K562 (cell line): ENCODE results near the gene AGRP. TPM values are rescaled to one million over a fixed set of nuclear protein-coding genes. Genes with fewer than 3 reads are reported as not detected.

Experiments used
- ASH1L ChIP-seq: fragments of 450-650 bp; IDR thresholded peaks from 2 replicates; pipeline ENCODE4 v1.6.1; 2018; ENCODE audit warnings: borderline replicate concordance, mild to moderate bottlenecking, low read depth; ENCODE audit not compliant: partially characterized antibody
- ATF7 ChIP-seq: fragments of 450-650 bp; IDR thresholded peaks from 2 replicates; pipeline ENCODE4 v1.7.1; 2014; ENCODE audit warnings: mild to moderate bottlenecking, moderate library complexity
- BRF1 ChIP-seq: IDR thresholded peaks from 3 replicates; pipeline ENCODE4 v1.6.1; 2011; ENCODE audit warnings: borderline replicate concordance, mild to moderate bottlenecking; ENCODE audit not compliant: insufficient read length; ENCODE audit errors: extremely low read depth
- CREBBP ChIP-seq: IDR thresholded peaks from one replicate; pipeline ENCODE4 v1.6.1; 2012; ENCODE audit warnings: low read depth, mild to moderate bottlenecking, control low read depth, inconsistent platforms, low read length
- ETV5 ChIP-seq: sonication (generic); formaldehyde crosslinking; IDR thresholded peaks from 2 replicates; pipeline ENCODE4 v1.4.0; 2020; ENCODE audit warnings: low read depth, mild to moderate bottlenecking, missing genetic modification reagents
- NCOA2 ChIP-seq, 2 experiments: fragments of 450-650 bp; IDR thresholded peaks; 2 replicates each; pipeline ENCODE4 v1.6.1; 2018; ENCODE audit warnings: mild to moderate bottlenecking in 2 of 2, moderate library complexity in 1 of 2; ENCODE audit not compliant: partially characterized antibody in 2 of 2
- POLR3G ChIP-seq: IDR thresholded peaks from 2 replicates; pipeline ENCODE4 v1.6.1; 2011; ENCODE audit not compliant: insufficient read length, insufficient replicate concordance; ENCODE audit errors: extremely low read depth
- ZC3H4 ChIP-seq: sonication (generic); formaldehyde crosslinking; IDR thresholded peaks from 2 replicates; pipeline ENCODE4 v1.9.0; 2021; ENCODE audit warnings: missing genetic modification reagents, borderline replicate concordance
- ZNF239 ChIP-seq: fragments of 250-450 bp; sonication (Bioruptor Pico); IDR thresholded peaks from 2 replicates; pipeline ENCODE4 v1.4.0; 2020; ENCODE audit warnings: mild to moderate bottlenecking
- ZNF311 ChIP-seq: fragments of 250-450 bp; sonication (Bioruptor Pico); IDR thresholded peaks from 2 replicates; pipeline ENCODE4 v1.4.0; 2020; ENCODE audit warnings: mild to moderate bottlenecking, moderate library complexity
- polyA plus RNA-seq, 8 experiments: library from polyadenylated mRNA; depleted of rRNA in 4 of 8; stranded (reverse) in 5 of 8; unstranded in 3 of 8; fragments of >200 nt; fragmentation: Nextera tagmentation in 2 of 8; fragmentation: Illumina TruSeq in 1 of 8; extraction: Ambion mirVana in 2 of 8; extraction: Trizol in 1 of 8; gene quantifications; 2 replicates each; pipeline versions ENCODE4 v1.2.1 to v1.2.3, GENCODE V29; 2011 to 2014; ENCODE audit warnings: inconsistent platforms in 1 of 8, missing spikeins in 1 of 8
- total RNA-seq, 7 experiments: library from RNA; depleted of rRNA in 6 of 7; stranded (reverse); fragments of >200 nt in 6 of 7; fragmentation: Illumina TruSeq in 2 of 7; extraction: Trizol in 2 of 7; gene quantifications; 2 replicates each; pipeline versions ENCODE4 v1.2.1 to v1.2.3, GENCODE V29; 2011 to 2021; ENCODE audit warnings: low replicate concordance in 1 of 7
- TF ChIP-seq, protein P1 (sequence below): fragments of 250-450 bp; sonication (Bioruptor Pico); IDR thresholded peaks from 2 replicates; pipeline ENCODE4 v1.4.0; 2020; ENCODE audit warnings: mild to moderate bottlenecking, moderate library complexity, borderline replicate concordance
- TF ChIP-seq, protein P2 (sequence below): fragments of 450-650 bp; IDR thresholded peaks from one replicate; pipeline ENCODE4 v1.6.1; 2018; ENCODE audit warnings: mild to moderate bottlenecking, moderate library complexity; ENCODE audit not compliant: partially characterized antibody
- TF ChIP-seq, protein P3 (sequence below): IDR thresholded peaks from 2 replicates; pipeline ENCODE4 v1.6.1; 2011; ENCODE audit warnings: borderline replicate concordance, low read depth, mild to moderate bottlenecking, moderate library complexity, low read length; ENCODE audit not compliant: insufficient read depth, poor library complexity, severe bottlenecking
- TF ChIP-seq, protein P4 (sequence below): fragments of 450-650 bp; IDR thresholded peaks from 2 replicates; pipeline ENCODE4 v1.6.1; 2017; ENCODE audit warnings: mild to moderate bottlenecking, moderate library complexity
- TF ChIP-seq, protein P5 (sequence below): fragments of 250-450 bp; sonication (Bioruptor Pico); IDR thresholded peaks from 2 replicates; pipeline ENCODE4 v1.8.0; 2022; ENCODE audit warnings: moderate library complexity, mild to moderate bottlenecking, inconsistent platforms
- TF ChIP-seq, protein P6 (sequence below), 2 experiments: fragments of 450-650 bp in 1 of 2; sonication (generic) in 1 of 2; formaldehyde crosslinking in 1 of 2; IDR thresholded peaks in 1 of 2; conservative IDR thresholded peaks in 1 of 2; 2 replicates each; pipeline versions ENCODE4 v1.6.1 to v1.8.1; 2016 to 2023; ENCODE audit warnings: mild to moderate bottlenecking in 2 of 2, moderate library complexity in 2 of 2, inconsistent platforms in 1 of 2, missing genetic modification reagents in 1 of 2

The AGRP gene
- total and polyA plus RNA-seq, 9 of the 15 experiments (the other 6 are each of a cell fraction or from before 2014, with no cell fraction given), result not detected

DNA sequence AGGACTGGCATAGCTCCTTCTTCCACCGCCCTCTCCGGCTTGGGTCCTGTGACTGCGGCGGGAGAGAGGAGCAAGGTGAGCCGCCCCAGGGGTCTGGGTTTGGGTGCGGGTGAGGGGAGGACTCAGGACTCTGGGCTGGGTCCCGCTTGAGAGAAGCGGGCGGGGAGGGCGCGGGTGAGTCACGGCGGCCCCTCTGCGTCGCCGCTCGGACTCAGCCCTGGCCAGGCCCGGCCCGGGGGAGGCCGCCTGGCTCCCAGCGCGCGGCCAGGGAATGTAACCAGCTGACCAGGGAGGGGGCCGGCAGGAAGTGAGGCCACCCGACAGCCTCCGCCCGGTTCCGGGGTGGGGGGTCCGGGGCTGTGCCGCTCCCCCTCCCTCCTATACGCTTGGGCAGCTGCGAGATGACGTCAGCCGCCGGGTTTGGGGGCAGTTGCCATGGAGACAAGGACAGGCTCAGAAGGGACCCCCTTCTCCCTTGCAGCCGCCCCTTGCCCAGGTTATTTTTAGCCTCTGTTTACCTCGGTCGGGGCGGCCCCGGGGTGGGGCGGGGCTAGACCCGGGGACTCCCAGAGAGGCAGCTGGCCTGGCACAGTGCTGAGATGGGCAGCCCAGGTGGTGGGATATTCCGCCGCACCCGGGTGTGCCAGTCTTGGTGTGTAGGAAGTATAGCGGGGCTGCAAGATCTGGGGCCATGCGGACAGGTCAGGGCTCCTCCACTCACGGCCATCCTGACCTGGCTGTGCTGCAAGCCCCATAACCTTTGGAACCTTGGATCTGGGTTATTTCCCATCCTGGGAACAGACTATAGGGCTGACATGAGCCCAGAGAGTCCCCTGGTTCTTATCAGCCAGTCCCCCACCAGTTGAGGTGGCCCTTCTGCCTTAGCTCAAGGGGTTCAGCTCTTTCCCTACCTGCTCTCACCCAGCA is 46.9 kb upstream of the AGRP start (continued):
- TF ChIP-seq, protein P1, sequence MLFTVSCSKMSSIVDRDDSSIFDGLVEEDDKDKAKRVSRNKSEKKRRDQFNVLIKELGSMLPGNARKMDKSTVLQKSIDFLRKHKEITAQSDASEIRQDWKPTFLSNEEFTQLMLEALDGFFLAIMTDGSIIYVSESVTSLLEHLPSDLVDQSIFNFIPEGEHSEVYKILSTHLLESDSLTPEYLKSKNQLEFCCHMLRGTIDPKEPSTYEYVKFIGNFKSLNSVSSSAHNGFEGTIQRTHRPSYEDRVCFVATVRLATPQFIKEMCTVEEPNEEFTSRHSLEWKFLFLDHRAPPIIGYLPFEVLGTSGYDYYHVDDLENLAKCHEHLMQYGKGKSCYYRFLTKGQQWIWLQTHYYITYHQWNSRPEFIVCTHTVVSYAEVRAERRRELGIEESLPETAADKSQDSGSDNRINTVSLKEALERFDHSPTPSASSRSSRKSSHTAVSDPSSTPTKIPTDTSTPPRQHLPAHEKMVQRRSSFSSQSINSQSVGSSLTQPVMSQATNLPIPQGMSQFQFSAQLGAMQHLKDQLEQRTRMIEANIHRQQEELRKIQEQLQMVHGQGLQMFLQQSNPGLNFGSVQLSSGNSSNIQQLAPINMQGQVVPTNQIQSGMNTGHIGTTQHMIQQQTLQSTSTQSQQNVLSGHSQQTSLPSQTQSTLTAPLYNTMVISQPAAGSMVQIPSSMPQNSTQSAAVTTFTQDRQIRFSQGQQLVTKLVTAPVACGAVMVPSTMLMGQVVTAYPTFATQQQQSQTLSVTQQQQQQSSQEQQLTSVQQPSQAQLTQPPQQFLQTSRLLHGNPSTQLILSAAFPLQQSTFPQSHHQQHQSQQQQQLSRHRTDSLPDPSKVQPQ (CRISPR knock-in tag), result no peak
- TF ChIP-seq, protein P2, sequence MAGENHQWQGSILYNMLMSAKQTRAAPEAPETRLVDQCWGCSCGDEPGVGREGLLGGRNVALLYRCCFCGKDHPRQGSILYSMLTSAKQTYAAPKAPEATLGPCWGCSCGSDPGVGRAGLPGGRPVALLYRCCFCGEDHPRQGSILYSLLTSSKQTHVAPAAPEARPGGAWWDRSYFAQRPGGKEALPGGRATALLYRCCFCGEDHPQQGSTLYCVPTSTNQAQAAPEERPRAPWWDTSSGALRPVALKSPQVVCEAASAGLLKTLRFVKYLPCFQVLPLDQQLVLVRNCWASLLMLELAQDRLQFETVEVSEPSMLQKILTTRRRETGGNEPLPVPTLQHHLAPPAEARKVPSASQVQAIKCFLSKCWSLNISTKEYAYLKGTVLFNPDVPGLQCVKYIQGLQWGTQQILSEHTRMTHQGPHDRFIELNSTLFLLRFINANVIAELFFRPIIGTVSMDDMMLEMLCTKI, result no peak
- TF ChIP-seq ZNF311, result no peak
- TF ChIP-seq, protein P3, sequence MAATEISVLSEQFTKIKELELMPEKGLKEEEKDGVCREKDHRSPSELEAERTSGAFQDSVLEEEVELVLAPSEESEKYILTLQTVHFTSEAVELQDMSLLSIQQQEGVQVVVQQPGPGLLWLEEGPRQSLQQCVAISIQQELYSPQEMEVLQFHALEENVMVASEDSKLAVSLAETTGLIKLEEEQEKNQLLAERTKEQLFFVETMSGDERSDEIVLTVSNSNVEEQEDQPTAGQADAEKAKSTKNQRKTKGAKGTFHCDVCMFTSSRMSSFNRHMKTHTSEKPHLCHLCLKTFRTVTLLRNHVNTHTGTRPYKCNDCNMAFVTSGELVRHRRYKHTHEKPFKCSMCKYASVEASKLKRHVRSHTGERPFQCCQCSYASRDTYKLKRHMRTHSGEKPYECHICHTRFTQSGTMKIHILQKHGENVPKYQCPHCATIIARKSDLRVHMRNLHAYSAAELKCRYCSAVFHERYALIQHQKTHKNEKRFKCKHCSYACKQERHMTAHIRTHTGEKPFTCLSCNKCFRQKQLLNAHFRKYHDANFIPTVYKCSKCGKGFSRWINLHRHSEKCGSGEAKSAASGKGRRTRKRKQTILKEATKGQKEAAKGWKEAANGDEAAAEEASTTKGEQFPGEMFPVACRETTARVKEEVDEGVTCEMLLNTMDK, result no peak
- TF ChIP-seq, protein P4, sequence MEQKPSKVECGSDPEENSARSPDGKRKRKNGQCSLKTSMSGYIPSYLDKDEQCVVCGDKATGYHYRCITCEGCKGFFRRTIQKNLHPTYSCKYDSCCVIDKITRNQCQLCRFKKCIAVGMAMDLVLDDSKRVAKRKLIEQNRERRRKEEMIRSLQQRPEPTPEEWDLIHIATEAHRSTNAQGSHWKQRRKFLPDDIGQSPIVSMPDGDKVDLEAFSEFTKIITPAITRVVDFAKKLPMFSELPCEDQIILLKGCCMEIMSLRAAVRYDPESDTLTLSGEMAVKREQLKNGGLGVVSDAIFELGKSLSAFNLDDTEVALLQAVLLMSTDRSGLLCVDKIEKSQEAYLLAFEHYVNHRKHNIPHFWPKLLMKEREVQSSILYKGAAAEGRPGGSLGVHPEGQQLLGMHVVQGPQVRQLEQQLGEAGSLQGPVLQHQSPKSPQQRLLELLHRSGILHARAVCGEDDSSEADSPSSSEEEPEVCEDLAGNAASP, result no peak
- TF ChIP-seq ETV5 (CRISPR knock-in tag), result peak; percentile 75; the same call in 1 of the 2 replicates
- TF ChIP-seq, protein P5, sequence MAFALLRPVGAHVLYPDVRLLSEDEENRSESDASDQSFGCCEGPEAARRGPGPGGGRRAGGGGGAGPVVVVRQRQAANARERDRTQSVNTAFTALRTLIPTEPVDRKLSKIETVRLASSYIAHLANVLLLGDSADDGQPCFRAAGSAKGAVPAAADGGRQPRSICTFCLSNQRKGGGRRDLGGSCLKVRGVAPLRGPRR (CRISPR knock-in tag), result no peak
- TF ChIP-seq, protein P6, sequence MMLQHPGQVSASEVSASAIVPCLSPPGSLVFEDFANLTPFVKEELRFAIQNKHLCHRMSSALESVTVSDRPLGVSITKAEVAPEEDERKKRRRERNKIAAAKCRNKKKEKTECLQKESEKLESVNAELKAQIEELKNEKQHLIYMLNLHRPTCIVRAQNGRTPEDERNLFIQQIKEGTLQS (IDR thresholded peaks at IDR 0.05), result peak; percentile 65
- TF ChIP-seq, protein P6 (CRISPR knock-in tag; conservative IDR thresholded peaks at IDR 0.05), result no peak
- no peak for TF ChIP-seq ASH1L
- no peak for TF ChIP-seq POLR3G
- no peak for TF ChIP-seq NCOA2 (IDR thresholded peaks at IDR 0.05; ENCODE audit: partially characterized antibody in 2 of 2)
- TF ChIP-seq CREBBP, result no peak
- 0 out of 2 replicates have a peak, but pooled peaks have one; percentile 47 for TF ChIP-seq ATF7
- no peak for TF ChIP-seq ZNF239
- TF ChIP-seq ZC3H4, result 0 out of 2 replicates have a peak, but pooled peaks have one; percentile 48
- TF ChIP-seq BRF1, result no peak
